WTC11 (cell line): Measurements from ENCODE around the gene P2RY11. TPM values are rescaled to one million over a fixed set of nuclear protein-coding genes. Genes with fewer than 3 reads are reported as not detected.

Source experiments
- ELF4 ChIP-seq: sonication (generic); formaldehyde crosslinking; IDR thresholded peaks from 2 replicates; pipeline ENCODE4 v1.8.1; 2022; ENCODE audit warnings: low read depth, mild to moderate bottlenecking, moderate library complexity, missing genetic modification reagents
- FOXP1 ChIP-seq: sonication (generic); formaldehyde crosslinking; IDR thresholded peaks from 2 replicates; pipeline ENCODE4 v1.8.0; 2022; ENCODE audit warnings: missing genetic modification reagents, mild to moderate bottlenecking, moderate library complexity, borderline replicate concordance
- HMGA2 ChIP-seq: fragments of 250-450 bp; sonication (Bioruptor Pico); IDR thresholded peaks from 2 replicates; pipeline ENCODE4 v1.4.0; 2021; ENCODE audit warnings: mild to moderate bottlenecking, moderate library complexity
- JUN ChIP-seq: sonication (generic); formaldehyde crosslinking; IDR thresholded peaks from 2 replicates; pipeline ENCODE4 v1.8.0; 2023; ENCODE audit warnings: mild to moderate bottlenecking, missing genetic modification reagents
- OVOL2 ChIP-seq: fragments of 250-450 bp; sonication (Bioruptor Pico); IDR thresholded peaks from 2 replicates; pipeline ENCODE4 v1.9.0; 2021; ENCODE audit warnings: mild to moderate bottlenecking, borderline replicate concordance
- RELA ChIP-seq: sonication (generic); formaldehyde crosslinking; IDR thresholded peaks from 2 replicates; pipeline ENCODE4 v1.8.1; 2022; ENCODE audit warnings: missing genetic modification reagents, mild to moderate bottlenecking, borderline replicate concordance
- ZBTB21 ChIP-seq: sonication (generic); formaldehyde crosslinking; IDR thresholded peaks from 2 replicates; pipeline ENCODE4 v1.8.1; 2023; ENCODE audit warnings: mild to moderate bottlenecking, missing genetic modification reagents, borderline replicate concordance
- ZNF121 ChIP-seq: sonication (generic); formaldehyde crosslinking; IDR thresholded peaks from 2 replicates; pipeline ENCODE4 v1.8.0; 2023; ENCODE audit warnings: missing genetic modification reagents
- ZNF232 ChIP-seq: sonication (generic); formaldehyde crosslinking; IDR thresholded peaks from 2 replicates; pipeline ENCODE4 v1.8.0; 2022; ENCODE audit warnings: mild to moderate bottlenecking, missing genetic modification reagents
- ZNF317 ChIP-seq: sonication (generic); formaldehyde crosslinking; IDR thresholded peaks from 2 replicates; pipeline ENCODE4 v1.8.1; 2023; ENCODE audit warnings: low read depth, mild to moderate bottlenecking, moderate library complexity, missing genetic modification reagents, borderline replicate concordance
- ZNF423 ChIP-seq: fragments of 250-450 bp; sonication (Bioruptor Pico); IDR thresholded peaks from 2 replicates; pipeline ENCODE4 v2.1.2; 2022; ENCODE audit warnings: mild to moderate bottlenecking, moderate library complexity
- total RNA-seq: library from RNA; stranded (reverse); gene quantifications from 3 replicates; pipeline ENCODE4 v1.2.3, GENCODE V29; 2021
- TF ChIP-seq, protein P1 (sequence below): sonication (generic); formaldehyde crosslinking; IDR thresholded peaks from 2 replicates; pipeline ENCODE4 v1.8.1; 2022; ENCODE audit warnings: mild to moderate bottlenecking, moderate library complexity, missing genetic modification reagents
- TF ChIP-seq, protein P2 (sequence below): sonication (generic); formaldehyde crosslinking; IDR thresholded peaks from 2 replicates; pipeline ENCODE4 v1.8.0; 2022; ENCODE audit warnings: missing genetic modification reagents
- TF ChIP-seq, protein P3 (sequence below): sonication (generic); formaldehyde crosslinking; IDR thresholded peaks from 2 replicates; pipeline ENCODE4 v1.8.1; 2023; ENCODE audit warnings: mild to moderate bottlenecking, missing genetic modification reagents
- TF ChIP-seq, protein P4 (sequence below): fragments of 250-450 bp; sonication (Bioruptor Pico); IDR thresholded peaks from 2 replicates; pipeline ENCODE4 v1.9.0; 2021; ENCODE audit warnings: mild to moderate bottlenecking
- TF ChIP-seq, protein P5 (sequence below): sonication (generic); formaldehyde crosslinking; IDR thresholded peaks from 2 replicates; pipeline ENCODE4 v1.8.1; 2022; ENCODE audit warnings: low read depth, missing genetic modification reagents, borderline replicate concordance
- TF ChIP-seq, protein P6 (sequence below): fragments of 200-600 bp; IDR thresholded peaks from 2 replicates; pipeline ENCODE4 v1.8.0; 2022; ENCODE audit warnings: antibody characterized with exemption
- TF ChIP-seq, protein P7 (sequence below): sonication (generic); formaldehyde crosslinking; IDR thresholded peaks from 2 replicates; pipeline ENCODE4 v1.8.1; 2022; ENCODE audit warnings: low read depth, mild to moderate bottlenecking, moderate library complexity, missing genetic modification reagents, borderline replicate concordance
- TF ChIP-seq, protein P8 (sequence below): sonication (generic); formaldehyde crosslinking; IDR thresholded peaks from 2 replicates; pipeline ENCODE4 v1.8.1; 2023; ENCODE audit warnings: mild to moderate bottlenecking, missing genetic modification reagents, moderate library complexity
- TF ChIP-seq, protein P9 (sequence below): fragments of 250-450 bp; sonication (Bioruptor Pico); IDR thresholded peaks from 2 replicates; pipeline ENCODE4 v1.8.0; 2021; ENCODE audit warnings: mild to moderate bottlenecking

Gene P2RY11
- total RNA-seq, 1 experiment from 2014 or later, result 21.0 TPM

DNA sequence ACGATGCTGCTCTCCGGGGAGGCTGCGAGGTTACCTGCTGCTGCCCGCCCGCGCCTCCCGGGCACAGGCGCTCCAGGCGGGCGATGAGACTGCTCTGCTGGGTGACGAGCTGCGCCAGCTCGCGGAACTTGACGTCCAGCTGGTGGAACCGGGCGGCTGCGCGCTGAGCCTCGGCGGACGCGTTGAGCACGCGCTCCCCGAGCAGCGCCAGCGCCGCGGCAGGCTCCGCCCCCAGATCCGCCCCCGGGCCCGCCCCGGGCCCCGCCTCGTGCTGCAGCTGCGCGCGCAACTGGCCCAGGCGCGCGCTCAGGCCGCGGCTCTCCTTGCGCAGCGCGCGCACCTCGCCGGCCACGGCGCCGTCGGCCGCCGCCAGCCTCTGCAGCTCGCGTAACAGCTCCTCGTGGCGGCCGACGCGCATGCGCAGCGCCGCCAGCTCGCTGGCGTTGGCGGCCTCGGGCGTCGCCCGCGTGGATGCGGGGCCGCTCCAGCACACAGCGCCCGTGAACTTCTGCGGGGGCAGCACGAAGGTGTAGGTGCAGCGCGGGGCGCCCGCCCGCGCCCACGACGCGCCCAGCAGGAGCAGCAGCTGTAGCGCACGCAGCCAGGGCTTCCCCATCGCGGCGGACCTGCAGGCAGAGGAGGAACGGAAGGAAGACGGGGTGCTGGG, 15.4 kb upstream of the P2RY11 start (continued):
- TF ChIP-seq OVOL2 (CRISPR knock-in tag) (no peak), ZNF317 (CRISPR knock-in tag) (no peak), HMGA2 (CRISPR knock-in tag) (no peak), ELF4 (CRISPR knock-in tag) (0 out of 2 replicates have a peak, but pooled peaks have one; percentile 47), ZNF423 (CRISPR knock-in tag) (peak; percentile 32; the same call in 1 of the 2 replicates), JUN (0 out of 2 replicates have a peak, but pooled peaks have one; percentile 79), FOXP1 (CRISPR knock-in tag) (peak; percentile 95), RELA (CRISPR knock-in tag) (peak; percentile 89; the same call in 1 of the 2 replicates), ZNF232 (peak; percentile 61; the same call in 1 of the 2 replicates), ZBTB21 (peak; percentile 72), ZNF121 (CRISPR knock-in tag) (no peak)
- TF ChIP-seq, protein P1, sequence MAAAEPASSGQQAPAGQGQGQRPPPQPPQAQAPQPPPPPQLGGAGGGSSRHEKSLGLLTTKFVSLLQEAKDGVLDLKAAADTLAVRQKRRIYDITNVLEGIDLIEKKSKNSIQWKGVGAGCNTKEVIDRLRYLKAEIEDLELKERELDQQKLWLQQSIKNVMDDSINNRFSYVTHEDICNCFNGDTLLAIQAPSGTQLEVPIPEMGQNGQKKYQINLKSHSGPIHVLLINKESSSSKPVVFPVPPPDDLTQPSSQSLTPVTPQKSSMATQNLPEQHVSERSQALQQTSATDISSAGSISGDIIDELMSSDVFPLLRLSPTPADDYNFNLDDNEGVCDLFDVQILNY (CRISPR knock-in tag), result peak; percentile 23; the same call in 1 of the 2 replicates
- TF ChIP-seq, protein P2, sequence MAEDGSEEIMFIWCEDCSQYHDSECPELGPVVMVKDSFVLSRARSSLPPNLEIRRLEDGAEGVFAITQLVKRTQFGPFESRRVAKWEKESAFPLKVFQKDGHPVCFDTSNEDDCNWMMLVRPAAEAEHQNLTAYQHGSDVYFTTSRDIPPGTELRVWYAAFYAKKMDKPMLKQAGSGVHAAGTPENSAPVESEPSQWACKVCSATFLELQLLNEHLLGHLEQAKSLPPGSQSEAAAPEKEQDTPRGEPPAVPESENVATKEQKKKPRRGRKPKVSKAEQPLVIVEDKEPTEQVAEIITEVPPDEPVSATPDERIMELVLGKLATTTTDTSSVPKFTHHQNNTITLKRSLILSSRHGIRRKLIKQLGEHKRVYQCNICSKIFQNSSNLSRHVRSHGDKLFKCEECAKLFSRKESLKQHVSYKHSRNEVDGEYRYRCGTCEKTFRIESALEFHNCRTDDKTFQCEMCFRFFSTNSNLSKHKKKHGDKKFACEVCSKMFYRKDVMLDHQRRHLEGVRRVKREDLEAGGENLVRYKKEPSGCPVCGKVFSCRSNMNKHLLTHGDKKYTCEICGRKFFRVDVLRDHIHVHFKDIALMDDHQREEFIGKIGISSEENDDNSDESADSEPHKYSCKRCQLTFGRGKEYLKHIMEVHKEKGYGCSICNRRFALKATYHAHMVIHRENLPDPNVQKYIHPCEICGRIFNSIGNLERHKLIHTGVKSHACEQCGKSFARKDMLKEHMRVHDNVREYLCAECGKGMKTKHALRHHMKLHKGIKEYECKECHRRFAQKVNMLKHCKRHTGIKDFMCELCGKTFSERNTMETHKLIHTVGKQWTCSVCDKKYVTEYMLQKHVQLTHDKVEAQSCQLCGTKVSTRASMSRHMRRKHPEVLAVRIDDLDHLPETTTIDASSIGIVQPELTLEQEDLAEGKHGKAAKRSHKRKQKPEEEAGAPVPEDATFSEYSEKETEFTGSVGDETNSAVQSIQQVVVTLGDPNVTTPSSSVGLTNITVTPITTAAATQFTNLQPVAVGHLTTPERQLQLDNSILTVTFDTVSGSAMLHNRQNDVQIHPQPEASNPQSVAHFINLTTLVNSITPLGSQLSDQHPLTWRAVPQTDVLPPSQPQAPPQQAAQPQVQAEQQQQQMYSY (CRISPR knock-in tag), result peak; percentile 35
- TF ChIP-seq, protein P3, sequence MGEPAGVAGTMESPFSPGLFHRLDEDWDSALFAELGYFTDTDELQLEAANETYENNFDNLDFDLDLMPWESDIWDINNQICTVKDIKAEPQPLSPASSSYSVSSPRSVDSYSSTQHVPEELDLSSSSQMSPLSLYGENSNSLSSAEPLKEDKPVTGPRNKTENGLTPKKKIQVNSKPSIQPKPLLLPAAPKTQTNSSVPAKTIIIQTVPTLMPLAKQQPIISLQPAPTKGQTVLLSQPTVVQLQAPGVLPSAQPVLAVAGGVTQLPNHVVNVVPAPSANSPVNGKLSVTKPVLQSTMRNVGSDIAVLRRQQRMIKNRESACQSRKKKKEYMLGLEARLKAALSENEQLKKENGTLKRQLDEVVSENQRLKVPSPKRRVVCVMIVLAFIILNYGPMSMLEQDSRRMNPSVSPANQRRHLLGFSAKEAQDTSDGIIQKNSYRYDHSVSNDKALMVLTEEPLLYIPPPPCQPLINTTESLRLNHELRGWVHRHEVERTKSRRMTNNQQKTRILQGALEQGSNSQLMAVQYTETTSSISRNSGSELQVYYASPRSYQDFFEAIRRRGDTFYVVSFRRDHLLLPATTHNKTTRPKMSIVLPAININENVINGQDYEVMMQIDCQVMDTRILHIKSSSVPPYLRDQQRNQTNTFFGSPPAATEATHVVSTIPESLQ (CRISPR knock-in tag), result no peak
- TF ChIP-seq, protein P4, sequence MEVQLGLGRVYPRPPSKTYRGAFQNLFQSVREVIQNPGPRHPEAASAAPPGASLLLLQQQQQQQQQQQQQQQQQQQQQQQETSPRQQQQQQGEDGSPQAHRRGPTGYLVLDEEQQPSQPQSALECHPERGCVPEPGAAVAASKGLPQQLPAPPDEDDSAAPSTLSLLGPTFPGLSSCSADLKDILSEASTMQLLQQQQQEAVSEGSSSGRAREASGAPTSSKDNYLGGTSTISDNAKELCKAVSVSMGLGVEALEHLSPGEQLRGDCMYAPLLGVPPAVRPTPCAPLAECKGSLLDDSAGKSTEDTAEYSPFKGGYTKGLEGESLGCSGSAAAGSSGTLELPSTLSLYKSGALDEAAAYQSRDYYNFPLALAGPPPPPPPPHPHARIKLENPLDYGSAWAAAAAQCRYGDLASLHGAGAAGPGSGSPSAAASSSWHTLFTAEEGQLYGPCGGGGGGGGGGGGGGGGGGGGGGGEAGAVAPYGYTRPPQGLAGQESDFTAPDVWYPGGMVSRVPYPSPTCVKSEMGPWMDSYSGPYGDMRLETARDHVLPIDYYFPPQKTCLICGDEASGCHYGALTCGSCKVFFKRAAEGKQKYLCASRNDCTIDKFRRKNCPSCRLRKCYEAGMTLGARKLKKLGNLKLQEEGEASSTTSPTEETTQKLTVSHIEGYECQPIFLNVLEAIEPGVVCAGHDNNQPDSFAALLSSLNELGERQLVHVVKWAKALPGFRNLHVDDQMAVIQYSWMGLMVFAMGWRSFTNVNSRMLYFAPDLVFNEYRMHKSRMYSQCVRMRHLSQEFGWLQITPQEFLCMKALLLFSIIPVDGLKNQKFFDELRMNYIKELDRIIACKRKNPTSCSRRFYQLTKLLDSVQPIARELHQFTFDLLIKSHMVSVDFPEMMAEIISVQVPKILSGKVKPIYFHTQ, result no peak
- TF ChIP-seq, protein P5, sequence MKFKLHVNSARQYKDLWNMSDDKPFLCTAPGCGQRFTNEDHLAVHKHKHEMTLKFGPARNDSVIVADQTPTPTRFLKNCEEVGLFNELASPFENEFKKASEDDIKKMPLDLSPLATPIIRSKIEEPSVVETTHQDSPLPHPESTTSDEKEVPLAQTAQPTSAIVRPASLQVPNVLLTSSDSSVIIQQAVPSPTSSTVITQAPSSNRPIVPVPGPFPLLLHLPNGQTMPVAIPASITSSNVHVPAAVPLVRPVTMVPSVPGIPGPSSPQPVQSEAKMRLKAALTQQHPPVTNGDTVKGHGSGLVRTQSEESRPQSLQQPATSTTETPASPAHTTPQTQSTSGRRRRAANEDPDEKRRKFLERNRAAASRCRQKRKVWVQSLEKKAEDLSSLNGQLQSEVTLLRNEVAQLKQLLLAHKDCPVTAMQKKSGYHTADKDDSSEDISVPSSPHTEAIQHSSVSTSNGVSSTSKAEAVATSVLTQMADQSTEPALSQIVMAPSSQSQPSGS (CRISPR knock-in tag), result no peak
- TF ChIP-seq, protein P6, sequence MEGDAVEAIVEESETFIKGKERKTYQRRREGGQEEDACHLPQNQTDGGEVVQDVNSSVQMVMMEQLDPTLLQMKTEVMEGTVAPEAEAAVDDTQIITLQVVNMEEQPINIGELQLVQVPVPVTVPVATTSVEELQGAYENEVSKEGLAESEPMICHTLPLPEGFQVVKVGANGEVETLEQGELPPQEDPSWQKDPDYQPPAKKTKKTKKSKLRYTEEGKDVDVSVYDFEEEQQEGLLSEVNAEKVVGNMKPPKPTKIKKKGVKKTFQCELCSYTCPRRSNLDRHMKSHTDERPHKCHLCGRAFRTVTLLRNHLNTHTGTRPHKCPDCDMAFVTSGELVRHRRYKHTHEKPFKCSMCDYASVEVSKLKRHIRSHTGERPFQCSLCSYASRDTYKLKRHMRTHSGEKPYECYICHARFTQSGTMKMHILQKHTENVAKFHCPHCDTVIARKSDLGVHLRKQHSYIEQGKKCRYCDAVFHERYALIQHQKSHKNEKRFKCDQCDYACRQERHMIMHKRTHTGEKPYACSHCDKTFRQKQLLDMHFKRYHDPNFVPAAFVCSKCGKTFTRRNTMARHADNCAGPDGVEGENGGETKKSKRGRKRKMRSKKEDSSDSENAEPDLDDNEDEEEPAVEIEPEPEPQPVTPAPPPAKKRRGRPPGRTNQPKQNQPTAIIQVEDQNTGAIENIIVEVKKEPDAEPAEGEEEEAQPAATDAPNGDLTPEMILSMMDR, result no peak
- TF ChIP-seq, protein P7, sequence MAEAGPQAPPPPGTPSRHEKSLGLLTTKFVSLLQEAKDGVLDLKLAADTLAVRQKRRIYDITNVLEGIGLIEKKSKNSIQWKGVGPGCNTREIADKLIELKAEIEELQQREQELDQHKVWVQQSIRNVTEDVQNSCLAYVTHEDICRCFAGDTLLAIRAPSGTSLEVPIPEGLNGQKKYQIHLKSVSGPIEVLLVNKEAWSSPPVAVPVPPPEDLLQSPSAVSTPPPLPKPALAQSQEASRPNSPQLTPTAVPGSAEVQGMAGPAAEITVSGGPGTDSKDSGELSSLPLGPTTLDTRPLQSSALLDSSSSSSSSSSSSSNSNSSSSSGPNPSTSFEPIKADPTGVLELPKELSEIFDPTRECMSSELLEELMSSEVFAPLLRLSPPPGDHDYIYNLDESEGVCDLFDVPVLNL (CRISPR knock-in tag), result no peak
- TF ChIP-seq, protein P8, sequence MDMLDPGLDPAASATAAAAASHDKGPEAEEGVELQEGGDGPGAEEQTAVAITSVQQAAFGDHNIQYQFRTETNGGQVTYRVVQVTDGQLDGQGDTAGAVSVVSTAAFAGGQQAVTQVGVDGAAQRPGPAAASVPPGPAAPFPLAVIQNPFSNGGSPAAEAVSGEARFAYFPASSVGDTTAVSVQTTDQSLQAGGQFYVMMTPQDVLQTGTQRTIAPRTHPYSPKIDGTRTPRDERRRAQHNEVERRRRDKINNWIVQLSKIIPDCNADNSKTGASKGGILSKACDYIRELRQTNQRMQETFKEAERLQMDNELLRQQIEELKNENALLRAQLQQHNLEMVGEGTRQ (CRISPR knock-in tag), result peak; percentile 47
- TF ChIP-seq, protein P9, sequence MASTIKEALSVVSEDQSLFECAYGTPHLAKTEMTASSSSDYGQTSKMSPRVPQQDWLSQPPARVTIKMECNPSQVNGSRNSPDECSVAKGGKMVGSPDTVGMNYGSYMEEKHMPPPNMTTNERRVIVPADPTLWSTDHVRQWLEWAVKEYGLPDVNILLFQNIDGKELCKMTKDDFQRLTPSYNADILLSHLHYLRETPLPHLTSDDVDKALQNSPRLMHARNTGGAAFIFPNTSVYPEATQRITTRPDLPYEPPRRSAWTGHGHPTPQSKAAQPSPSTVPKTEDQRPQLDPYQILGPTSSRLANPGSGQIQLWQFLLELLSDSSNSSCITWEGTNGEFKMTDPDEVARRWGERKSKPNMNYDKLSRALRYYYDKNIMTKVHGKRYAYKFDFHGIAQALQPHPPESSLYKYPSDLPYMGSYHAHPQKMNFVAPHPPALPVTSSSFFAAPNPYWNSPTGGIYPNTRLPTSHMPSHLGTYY (CRISPR knock-in tag), result no peak
